BJ (cell line): ENCODE measurements around the gene CLCN4. TPM values are rescaled to one million over a fixed set of nuclear protein-coding genes. Genes with fewer than 3 reads are reported as not detected.

Source experiments
- CTCF ChIA-PET: fragments of 350-600 bp; formaldehyde crosslinking; extraction: SDS; loops from one replicate; lab custom pipeline; 2021; ENCODE audit warnings: antibody characterized with exemption, inconsistent platforms; lab: Yijun Ruan, JAX
- POLR2A ChIA-PET: fragments of 300-600 bp; sonication (Branson Sonifier 250); formaldehyde crosslinking; extraction: SDS; loops from one replicate; lab custom pipeline; 2021; ENCODE audit warnings: antibody characterized with exemption; lab: Charles Lee
- DNase-seq: peaks from one replicate; pipeline ENCODE4 v3.0.0-alpha.2; 2011; ENCODE audit warnings: low read depth
- H3K27me3 ChIP-seq: 2 replicates; pipeline ENCODE4 v1.6.0; 2011; ENCODE audit warnings: low read length; ENCODE audit not compliant: control insufficient read depth, insufficient read depth
- H3K36me3 ChIP-seq: 2 replicates; pipeline ENCODE4 v1.5.1; 2011; ENCODE audit warnings: low read length; ENCODE audit not compliant: control insufficient read depth, insufficient read depth
- H3K4me3 ChIP-seq: 2 replicates; pipeline ENCODE4 v1.5.1; 2011; ENCODE audit warnings: low read depth, mild to moderate bottlenecking, control low read depth, low read length
- CTCF ChIP-seq: IDR thresholded peaks from 2 replicates; pipeline ENCODE4 v1.5.1; 2011; ENCODE audit warnings: low read depth, mild to moderate bottlenecking, control low read depth, inconsistent platforms, low read length, moderate library complexity; ENCODE audit not compliant: insufficient read depth
- polyA plus RNA-seq: library from polyadenylated mRNA; depleted of rRNA; stranded (reverse); fragments of >200 nt; gene quantifications from 2 replicates; pipeline ENCODE4 v1.2.3, GENCODE V29; 2011

CLCN4 gene
- polyA plus RNA-seq, 1 experiment, result 0.11 TPM

- CTCF ChIA-PET, result no interaction called here
- POLR2A ChIA-PET, result no interaction called here
- DNase-seq, result no peak
- Histone ChIP-seq H3K27me3 (peaks cover 5% of the 10 kb centered on the region), H3K4me3 (no peak overlapping the region), H3K36me3 (no peaks in the 10 kb centered on the region)
- TF ChIP-seq CTCF, result no peak
Measured at GRCh38 chrX:10157543-10157942, 768 bp downstream of the CLCN4 start.

- Histone ChIP-seq H3K4me3 (peak overlapping the region; percentile 16), H3K27me3 (peaks cover 5% of the 10 kb centered on the region), H3K36me3 (no peaks in the 10 kb centered on the region)
- POLR2A ChIA-PET, result no interaction called here
- CTCF ChIA-PET, result no interaction called here
- TF ChIP-seq CTCF, result no peak
- DNase-seq, result no peak
Measured at GRCh38 chrX:10158279-10159144, 1.7 kb downstream of the CLCN4 start.

- Histone ChIP-seq H3K36me3 (no peaks in the 10 kb centered on the region), H3K4me3 (no peak overlapping the region), H3K27me3 (peaks cover 5% of the 10 kb centered on the region)
- CTCF ChIA-PET, result no interaction called here
- POLR2A ChIA-PET, result no interaction called here
- DNase-seq, result no peak
- TF ChIP-seq CTCF, result no peak
Measured at GRCh38 chrX:10159145-10159468, 2.3 kb downstream of the CLCN4 start.

GRCh38 chrX:10160211-10160610 is 3.4 kb downstream of the CLCN4 start:
- CTCF ChIA-PET, result no interaction called here
- Histone ChIP-seq H3K4me3 (no peak overlapping the region), H3K27me3 (peaks cover 5% of the 10 kb centered on the region), H3K36me3 (no peaks in the 10 kb centered on the region)
- POLR2A ChIA-PET, result no interaction called here
- no peak for DNase-seq
- no peak for TF ChIP-seq CTCF

GRCh38 chrX:10163031-10163430 is 6.3 kb downstream of the CLCN4 start:
- CTCF ChIA-PET, result no interaction called here
- POLR2A ChIA-PET, result no interaction called here
- TF ChIP-seq CTCF, result no peak
- Histone ChIP-seq H3K4me3 (no peak overlapping the region), H3K27me3 (peaks cover 5% of the 10 kb centered on the region), H3K36me3 (no peaks in the 10 kb centered on the region)
- DNase-seq, result no peak
